ENCODE data around the gene STPG4. TPM values are rescaled to one million over a fixed set of nuclear protein-coding genes. Genes with fewer than 3 reads are reported as not detected.

STPG4 gene
- total RNA-seq, 1 experiment from 2014 or later = 8.7 TPM

DNA sequence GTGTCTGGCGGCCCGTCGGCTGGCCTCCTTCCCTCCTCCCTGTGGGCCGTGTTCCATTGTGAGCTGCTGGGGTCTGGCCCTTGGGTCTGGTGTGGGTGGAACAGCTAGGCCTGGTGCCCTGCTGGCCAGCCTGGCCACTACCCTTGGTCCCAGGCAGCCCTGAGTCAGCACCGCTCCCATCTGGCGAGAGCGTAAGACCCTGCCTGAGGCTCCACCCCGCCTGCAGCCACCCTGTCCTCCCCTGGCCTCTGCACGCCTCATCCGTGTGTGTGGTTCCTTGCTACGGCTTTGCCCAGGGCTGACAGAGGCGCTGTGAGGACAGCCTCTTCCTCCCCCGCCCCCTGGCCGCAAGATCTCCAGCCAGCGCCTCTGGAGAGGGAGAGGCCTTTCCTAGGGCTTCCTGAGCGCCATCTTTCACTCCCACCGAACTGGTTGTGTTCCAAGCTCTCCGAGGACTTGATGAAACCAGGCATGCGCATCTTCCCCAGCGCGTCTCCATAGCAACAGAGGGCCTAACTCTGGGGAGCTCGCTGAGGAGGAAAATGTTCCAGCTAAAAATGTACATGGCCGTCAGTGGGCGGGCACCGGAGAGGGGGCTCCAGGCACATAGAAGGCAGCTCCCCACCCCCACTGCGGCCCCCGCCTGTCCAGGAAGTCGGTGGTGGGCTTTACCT, 83.0 kb downstream of the STPG4 start:
- H3F3A ChIP-seq (ENCODE audit: insufficient read depth, low read depth) = peaks cover 33% of the 10 kb centered on the region
- H3K27me3 ChIP-seq (ENCODE audit: insufficient read depth, low read depth) = no peaks in the 10 kb centered on the region
- H3K9me2 ChIP-seq (ENCODE audit: insufficient read depth) = no peaks in the 10 kb centered on the region
- peak overlapping the region; percentile 27 for H3K27ac ChIP-seq
- H4K20me1 ChIP-seq (ENCODE audit: insufficient read depth) = no peaks in the 10 kb centered on the region
- H3K79me2 ChIP-seq (ENCODE audit: low read depth) = peaks cover 12% of the 10 kb centered on the region; the same call in 1 of the 2 replicates
- no peak overlapping the region for H2AFZ ChIP-seq
- no peak overlapping the region for H3K4me3 ChIP-seq
- no peak for TF ChIP-seq EZH2 (IDR thresholded peaks at IDR 0.05; ENCODE audit: low read depth)
- TF ChIP-seq, protein P1, sequence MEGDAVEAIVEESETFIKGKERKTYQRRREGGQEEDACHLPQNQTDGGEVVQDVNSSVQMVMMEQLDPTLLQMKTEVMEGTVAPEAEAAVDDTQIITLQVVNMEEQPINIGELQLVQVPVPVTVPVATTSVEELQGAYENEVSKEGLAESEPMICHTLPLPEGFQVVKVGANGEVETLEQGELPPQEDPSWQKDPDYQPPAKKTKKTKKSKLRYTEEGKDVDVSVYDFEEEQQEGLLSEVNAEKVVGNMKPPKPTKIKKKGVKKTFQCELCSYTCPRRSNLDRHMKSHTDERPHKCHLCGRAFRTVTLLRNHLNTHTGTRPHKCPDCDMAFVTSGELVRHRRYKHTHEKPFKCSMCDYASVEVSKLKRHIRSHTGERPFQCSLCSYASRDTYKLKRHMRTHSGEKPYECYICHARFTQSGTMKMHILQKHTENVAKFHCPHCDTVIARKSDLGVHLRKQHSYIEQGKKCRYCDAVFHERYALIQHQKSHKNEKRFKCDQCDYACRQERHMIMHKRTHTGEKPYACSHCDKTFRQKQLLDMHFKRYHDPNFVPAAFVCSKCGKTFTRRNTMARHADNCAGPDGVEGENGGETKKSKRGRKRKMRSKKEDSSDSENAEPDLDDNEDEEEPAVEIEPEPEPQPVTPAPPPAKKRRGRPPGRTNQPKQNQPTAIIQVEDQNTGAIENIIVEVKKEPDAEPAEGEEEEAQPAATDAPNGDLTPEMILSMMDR (conservative IDR thresholded peaks at IDR 0.05) = no peak
- DNase-seq = no peak
- CTCF ChIA-PET = no interaction called here
- H3K36me3 ChIP-seq (ENCODE audit: low read depth) = no peaks in the 10 kb centered on the region
- no TSS peak for BruUV-seq (replicated peaks)
- H3K4me2 ChIP-seq = no peak overlapping the region
- intact Hi-C loops (cut with micrococcal nuclease; ENCODE audit: unreplicated experiment) = no loop called here
- H3K9me3 ChIP-seq (ENCODE audit: insufficient read depth, low read depth) = no peaks in the 10 kb centered on the region
- POLR2A ChIA-PET (ENCODE audit: unreplicated experiment) = no interaction called here
- peaks cover 66% of the 10 kb centered on the region for H3K4me1 ChIP-seq (replicated peaks; ENCODE audit: insufficient read depth)

DNA sequence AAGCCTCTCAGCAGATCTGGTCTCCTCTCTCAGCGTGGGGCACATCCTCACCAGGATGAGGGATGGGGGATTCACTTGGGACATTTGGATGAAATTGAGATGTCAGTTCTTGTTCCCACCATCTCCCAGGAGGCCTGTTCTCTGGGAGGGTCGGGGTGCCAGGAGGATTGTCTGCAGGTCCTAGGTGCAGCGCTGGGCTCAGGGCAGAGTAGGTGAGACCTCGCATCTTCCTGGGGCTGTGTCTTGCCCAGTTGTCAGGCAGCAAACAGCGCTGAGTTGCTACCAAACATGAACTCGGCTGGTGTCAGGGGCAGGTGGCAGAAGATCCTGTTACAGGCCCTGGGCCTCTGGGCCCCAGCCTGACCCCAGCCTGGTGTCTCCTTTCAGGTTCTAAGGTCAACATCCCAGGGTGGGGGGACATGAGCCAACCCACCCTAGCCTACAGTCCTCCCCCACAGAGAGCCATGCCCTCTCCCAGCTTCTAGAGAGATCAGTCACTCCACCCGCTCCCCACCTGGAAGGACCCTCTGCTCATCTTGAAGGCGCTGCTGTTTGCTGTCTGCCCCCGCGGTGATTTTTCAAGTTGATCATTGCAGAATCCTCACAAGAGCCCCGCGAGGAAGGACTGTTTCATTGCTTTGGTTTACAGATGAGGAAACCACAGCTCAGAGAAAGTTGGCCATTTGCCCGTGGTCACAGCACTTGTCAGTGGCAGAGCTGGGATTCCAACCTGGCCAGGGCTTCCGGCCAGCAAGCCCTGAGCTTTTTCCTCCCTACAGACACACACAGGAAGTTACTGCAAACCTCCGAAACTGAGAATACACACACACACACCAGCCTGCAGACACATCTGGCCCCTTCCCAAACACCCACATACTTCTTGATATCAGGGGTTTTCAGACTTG, 83.9 kb downstream of the STPG4 start:
- peak; percentile 59 to 68 for DNase-seq
- Histone ChIP-seq H3K36me3 (ENCODE audit: low read depth) (no peaks in the 10 kb centered on the region), H3K4me3 (no peak overlapping the region), H3K27me3 (ENCODE audit: insufficient read depth, low read depth) (no peaks in the 10 kb centered on the region), H3K79me2 (ENCODE audit: low read depth) (peaks cover 12% of the 10 kb centered on the region; the same call in 1 of the 2 replicates), H3K27ac (peak overlapping the region; percentile 27), H3K4me1 (replicated peaks; ENCODE audit: insufficient read depth) (peaks cover 66% of the 10 kb centered on the region), H3K4me2 (peak overlapping the region; percentile 2; the same call in 1 of the 2 replicates), H2AFZ (no peak overlapping the region), H4K20me1 (ENCODE audit: insufficient read depth) (no peaks in the 10 kb centered on the region), H3F3A (ENCODE audit: insufficient read depth, low read depth) (peaks cover 32% of the 10 kb centered on the region), H3K9me3 (ENCODE audit: insufficient read depth, low read depth) (no peaks in the 10 kb centered on the region), H3K9me2 (ENCODE audit: insufficient read depth) (no peaks in the 10 kb centered on the region)
- ChIA-PET CTCF (interaction anchor here (0.6 kb wide), 1 partner anchor 343 kb away, joined by 12 read pairs; no protein-coding TSS in a partner anchor), POLR2A (ENCODE audit: unreplicated experiment) (interaction anchor here (0.6 kb wide), 2 partner anchors 50 to 134 kb away, joined by 3 read pairs; no protein-coding TSS in a partner anchor)
- BruUV-seq (replicated peaks) = no TSS peak
- intact Hi-C loops (cut with micrococcal nuclease; ENCODE audit: unreplicated experiment) = no loop called here
- TF ChIP-seq, protein P1 (conservative IDR thresholded peaks at IDR 0.05) = no peak
- no peak for TF ChIP-seq EZH2 (IDR thresholded peaks at IDR 0.05; ENCODE audit: low read depth)

DNA sequence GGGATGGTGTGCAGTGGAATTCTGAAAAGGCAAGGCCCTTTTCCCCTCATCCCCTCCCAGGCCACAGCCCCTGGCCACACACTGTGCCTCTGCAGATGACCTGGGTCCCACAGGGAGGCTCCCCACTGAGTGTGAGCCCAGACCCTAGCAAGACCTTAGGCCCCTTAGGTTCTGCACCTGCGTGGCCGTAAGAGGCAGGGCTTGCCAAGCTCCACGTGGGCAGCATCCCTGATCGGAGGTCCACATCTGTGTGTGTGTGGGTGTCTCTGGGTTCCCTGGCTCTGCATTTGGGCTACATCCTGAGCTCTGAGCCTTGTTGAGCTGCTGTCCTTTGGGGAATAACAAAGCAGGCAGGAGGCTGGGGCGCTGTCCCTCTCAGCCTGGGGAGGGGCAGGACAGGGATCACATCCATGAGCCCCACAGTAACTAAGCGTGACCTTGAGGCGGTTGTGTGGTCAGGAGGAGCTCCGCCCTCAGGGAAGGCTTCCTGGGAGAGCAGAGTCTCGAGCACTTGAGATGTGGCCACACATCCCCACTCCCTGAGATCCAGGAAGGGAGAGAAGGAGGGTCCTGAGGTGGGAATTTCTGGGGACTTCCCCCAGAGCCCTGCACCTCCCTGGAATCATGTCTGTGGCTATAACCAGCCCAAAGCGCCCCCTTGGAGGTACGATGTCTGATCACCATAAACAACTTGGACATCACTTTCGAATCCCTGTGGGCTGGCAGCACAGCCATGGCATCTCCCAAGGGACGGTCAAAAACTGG, 84.8 kb downstream of the STPG4 start:
- no peaks in the 10 kb centered on the region for H3K9me2 ChIP-seq (ENCODE audit: insufficient read depth)
- peak overlapping the region; percentile 43 for H3K4me2 ChIP-seq
- POLR2A ChIA-PET (ENCODE audit: unreplicated experiment) = interaction anchor here (0.6 kb wide), 4 partner anchors 37 to 147 kb away, joined by 3 to 23 read pairs (median 3); no protein-coding TSS in a partner anchor
- H3F3A ChIP-seq (ENCODE audit: insufficient read depth, low read depth) = peaks cover 32% of the 10 kb centered on the region
- peak overlapping the region; percentile 27 for H3K27ac ChIP-seq
- TF ChIP-seq, protein P1 (conservative IDR thresholded peaks at IDR 0.05) = no peak
- no peak for TF ChIP-seq EZH2 (IDR thresholded peaks at IDR 0.05; ENCODE audit: low read depth)
- no peak overlapping the region for H2AFZ ChIP-seq
- peaks cover 12% of the 10 kb centered on the region; the same call in 1 of the 2 replicates for H3K79me2 ChIP-seq (ENCODE audit: low read depth)
- peaks cover 66% of the 10 kb centered on the region for H3K4me1 ChIP-seq (replicated peaks; ENCODE audit: insufficient read depth)
- H3K4me3 ChIP-seq = no peak overlapping the region
- CTCF ChIA-PET = interaction anchor here (0.5 kb wide), 1 partner anchor 88 kb away, joined by 3 read pairs; no protein-coding TSS in a partner anchor
- no peaks in the 10 kb centered on the region for H3K36me3 ChIP-seq (ENCODE audit: low read depth)
- intact Hi-C loops (cut with micrococcal nuclease; ENCODE audit: unreplicated experiment) = no loop called here
- H3K9me3 ChIP-seq (ENCODE audit: insufficient read depth, low read depth) = no peaks in the 10 kb centered on the region
- no TSS peak for BruUV-seq (replicated peaks)
- H3K27me3 ChIP-seq (ENCODE audit: insufficient read depth, low read depth) = no peaks in the 10 kb centered on the region
- H4K20me1 ChIP-seq (ENCODE audit: insufficient read depth) = no peaks in the 10 kb centered on the region
- DNase-seq = no peak
